ENCODE measurements around the gene CCDC18. TPM values are rescaled to one million over a fixed set of nuclear protein-coding genes. Genes with fewer than 3 reads are reported as not detected.
"Not testable (repeated sequence)": the region's sequence is repeated elsewhere in the genome, so short reads cannot be mapped to it uniquely, and the experiment has no call there.

Gene CCDC18
- polyA plus RNA-seq, 3 donors, result 1.1 to 4.4 (median 2.7) TPM

GRCh38 chr1:93275262-93275633 lies 94.7 kb downstream of the CCDC18 start:
- H3K27ac ChIP-seq (ENCODE audit: low read depth, low read length), result not testable (repeated sequence)
- WGBS, 3 donors, result 84 to 100% (median 85%) methylated on average over 3 of the region's 3 CpGs

- H3K27ac ChIP-seq (ENCODE audit: low read depth, low read length), result no peak overlapping the region
- 64 to 92% (median 91%) methylated on average over 5 of the region's 5 CpGs for WGBS, 3 donors
Observed at GRCh38 chr1:93275634-93276295, 95.2 kb downstream of the CCDC18 start.

- not testable (repeated sequence) for H3K27ac ChIP-seq (ENCODE audit: low read depth, low read length)
- WGBS, 3 donors, result 41 to 62% (median 49%) methylated on average over 3 of the region's 3 CpGs
Observed at GRCh38 chr1:93277530-93277929, 97.0 kb downstream of the CCDC18 start.

- H3K27ac ChIP-seq (ENCODE audit: low read depth, low read length), result no peak overlapping the region
- 90 to 96% (median 93%) methylated on average over 1 of the region's 1 CpG for WGBS, 3 donors
Observed at GRCh38 chr1:93283496-93283895, 103.0 kb downstream of the CCDC18 start.

GRCh38 chr1:93288558-93288957 lies 108.0 kb downstream of the CCDC18 start:
- WGBS, 3 donors, result 69 to 85% (median 84%) methylated on average over 3 of the region's 3 CpGs
- no peak overlapping the region for H3K27ac ChIP-seq (ENCODE audit: low read depth, low read length)

- 81 to 84% (median 81%) methylated on average over 3 of the region's 3 CpGs for WGBS, 3 donors
- H3K27ac ChIP-seq (ENCODE audit: low read depth, low read length), result no peak overlapping the region
Observed at GRCh38 chr1:93296555-93297154, 116.1 kb downstream of the CCDC18 start.

DNA sequence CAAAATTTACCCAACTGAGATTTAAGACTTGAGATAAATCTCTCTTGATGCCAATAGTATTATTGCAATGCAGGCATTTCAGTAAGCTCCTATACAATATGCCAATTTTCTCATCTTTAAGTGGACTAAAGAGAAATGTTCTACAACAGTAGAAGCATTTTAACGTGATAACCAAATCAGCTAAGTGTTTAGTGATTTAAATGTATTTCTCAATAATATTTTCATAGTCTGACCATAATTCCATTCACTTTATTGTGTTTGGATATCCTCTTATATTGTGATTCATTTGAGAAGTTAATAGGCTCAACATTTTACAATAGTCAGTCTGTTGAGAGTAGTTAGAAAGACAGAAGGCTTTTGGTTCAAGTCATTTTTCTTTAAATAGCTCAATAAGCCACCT lies 120.6 kb downstream of the CCDC18 start:
- WGBS, 3 donors, result 84 to 88% (median 84%) methylated on average over 1 of the region's 1 CpG

GRCh38 chr1:93302078-93302477 lies 121.6 kb downstream of the CCDC18 start:
- H3K27ac ChIP-seq (ENCODE audit: low read depth, low read length), result no peak overlapping the region
- WGBS, 3 donors, result 83 to 90% (median 88%) methylated on average over 5 of the region's 5 CpGs

More for the DNA sequence above, 120.6 kb downstream of the CCDC18 start:
- H3K27ac ChIP-seq (ENCODE audit: low read depth, low read length), result no peak overlapping the region

- 25 to 37% (median 33%) methylated on average over 2 of the region's 2 CpGs for WGBS, 3 donors
Observed at GRCh38 chr1:93304716-93305138, 124.2 kb downstream of the CCDC18 start.

GRCh38 chr1:93306920-93307319 lies 126.4 kb downstream of the CCDC18 start:
- no peak overlapping the region for H3K27ac ChIP-seq (ENCODE audit: low read depth, low read length)

More at GRCh38 chr1:93304716-93305138, 124.2 kb downstream of the CCDC18 start:
- H3K27ac ChIP-seq (ENCODE audit: low read depth, low read length), result no peak overlapping the region

GRCh38 chr1:93313026-93313425 lies 132.5 kb downstream of the CCDC18 start:
- 74 to 84% (median 75%) methylated on average over 4 of the region's 4 CpGs for WGBS, 3 donors
- no peak overlapping the region for H3K27ac ChIP-seq (ENCODE audit: low read depth, low read length)

DNA sequence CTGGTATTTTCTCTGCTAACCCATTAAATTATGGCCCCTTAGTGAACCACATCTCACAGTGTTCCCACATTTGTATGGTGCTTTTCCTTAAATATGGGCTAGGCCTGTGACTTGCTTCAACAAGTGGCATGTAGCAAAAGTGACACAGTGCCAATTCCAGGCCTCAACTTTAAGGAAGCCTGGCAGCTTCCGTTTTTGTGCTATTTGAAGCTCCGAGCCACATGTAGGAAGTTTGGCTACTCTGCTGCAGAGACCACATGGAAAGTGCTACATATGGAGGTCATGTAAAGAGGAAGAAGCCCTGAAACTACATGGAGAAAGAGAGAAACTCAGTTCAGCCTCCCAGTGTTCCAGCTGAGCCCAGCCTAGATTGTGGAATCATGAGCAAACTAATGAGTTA lies 136.7 kb downstream of the CCDC18 start:
- H3K27ac ChIP-seq (ENCODE audit: low read depth, low read length), result no peak overlapping the region
- WGBS, 3 donors, result 38 to 56% (median 43%) methylated on average over 2 of the region's 2 CpGs

GRCh38 chr1:93317943-93318342 lies 137.4 kb downstream of the CCDC18 start:
- WGBS, 3 donors, result 90 to 96% (median 95%) methylated on average over 2 of the region's 2 CpGs
- H3K27ac ChIP-seq (ENCODE audit: low read depth, low read length), result no peak overlapping the region

DNA sequence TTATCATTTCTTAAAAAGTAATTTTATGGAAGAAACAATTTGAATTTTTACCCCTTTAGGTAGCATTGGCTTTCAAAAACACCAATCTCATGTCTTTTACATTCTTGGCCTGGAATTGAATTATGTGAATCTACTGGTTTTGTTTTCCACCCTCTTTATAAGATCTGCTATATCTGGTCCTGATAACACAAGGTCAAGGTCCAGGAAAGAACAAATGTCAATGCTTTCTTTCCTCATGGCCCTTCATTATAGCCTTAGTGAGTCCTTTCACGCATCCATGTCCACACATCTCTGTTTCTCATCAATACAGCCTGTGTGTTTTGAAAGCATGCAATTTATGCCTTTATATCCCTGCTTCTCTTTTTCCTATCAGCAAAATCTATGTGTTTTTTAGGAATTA lies 141.2 kb downstream of the CCDC18 start:
- 97 to 100% (median 97%) methylated on average over 1 of the region's 1 CpG for WGBS, 3 donors
- no peak overlapping the region for H3K27ac ChIP-seq (ENCODE audit: low read depth, low read length)

- 61 to 98% (median 91%) methylated on average over 3 of the region's 3 CpGs for WGBS, 3 donors
- no peak overlapping the region for H3K27ac ChIP-seq (ENCODE audit: low read depth, low read length)
Observed at GRCh38 chr1:93322349-93322748, 141.8 kb downstream of the CCDC18 start.

DNA sequence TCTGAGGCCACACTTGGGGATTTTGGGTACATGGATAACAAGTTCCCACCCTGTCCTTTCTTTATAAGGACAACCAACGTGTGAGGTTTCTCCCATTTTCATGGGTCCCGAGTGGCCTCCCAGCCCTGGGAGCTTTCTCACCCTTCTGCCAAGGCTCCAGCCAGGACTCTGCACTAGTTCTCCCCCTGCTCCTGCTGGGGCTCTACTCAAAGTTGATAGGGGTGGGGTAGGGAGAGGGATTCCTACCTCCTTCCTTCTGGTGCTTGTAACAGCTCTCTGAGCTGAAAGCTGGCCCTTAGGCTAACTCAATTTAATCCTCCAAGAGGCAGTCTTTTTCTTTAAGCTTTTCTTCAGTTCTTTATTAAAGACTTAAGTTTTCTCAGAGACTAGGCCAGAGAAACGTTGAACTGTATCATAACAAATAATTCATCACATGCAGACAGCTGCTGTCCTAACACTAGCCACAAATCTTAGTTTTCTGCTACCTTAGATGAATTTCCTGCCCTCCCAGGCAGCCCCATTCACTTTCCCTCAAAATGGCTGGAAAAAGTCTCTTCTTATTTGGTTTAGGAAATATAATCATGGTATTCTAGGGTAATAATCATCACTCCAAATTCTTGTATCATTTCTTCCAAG lies 142.8 kb downstream of the CCDC18 start:
- no peak overlapping the region for H3K27ac ChIP-seq (ENCODE audit: low read depth, low read length)
- 68 to 72% (median 71%) methylated on average over 3 of the region's 3 CpGs for WGBS, 3 donors

DNA sequence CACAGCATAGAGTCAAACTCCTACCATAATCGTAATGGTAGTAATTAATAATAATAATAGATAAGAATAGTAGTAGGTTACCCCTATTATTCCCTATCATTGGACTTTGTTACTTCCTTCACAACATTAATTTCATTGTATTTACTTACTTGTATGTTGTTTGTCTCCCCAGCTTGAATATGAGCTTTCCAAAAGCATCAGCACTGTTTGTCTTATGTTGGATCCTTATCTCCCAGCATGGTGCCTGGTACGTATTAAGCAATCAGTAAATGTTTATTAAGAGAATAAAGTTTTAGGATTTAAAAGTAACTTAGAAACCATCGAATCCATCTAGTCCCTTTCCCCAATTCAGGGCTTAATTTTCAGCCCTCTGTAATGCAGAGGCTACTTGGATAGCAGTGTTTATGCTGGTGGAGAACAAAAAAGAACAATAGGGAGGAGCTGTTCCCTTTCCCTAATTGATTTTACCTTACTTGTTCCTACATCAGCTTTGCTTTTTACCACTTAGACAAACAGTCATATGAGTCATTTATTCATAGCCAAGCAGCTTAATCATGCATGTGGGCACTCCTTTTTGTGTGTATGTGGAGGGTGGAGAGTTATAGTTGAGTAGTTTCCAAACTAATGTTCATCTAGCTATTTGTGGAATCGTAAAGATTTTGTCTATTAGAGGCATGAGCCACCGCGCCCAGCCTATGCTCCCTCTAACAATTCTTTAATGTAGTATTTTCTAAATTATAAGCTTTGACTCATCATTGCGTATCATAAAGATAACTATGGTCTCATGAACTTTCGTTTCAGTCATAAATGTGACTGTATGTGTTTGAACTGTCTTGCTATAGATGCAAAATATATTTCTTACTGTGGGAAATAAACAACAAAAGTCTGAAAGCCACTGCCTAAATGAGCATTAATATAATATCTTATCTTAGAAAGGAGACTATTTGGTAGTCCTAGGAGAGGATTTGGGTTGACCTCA lies 144.3 kb downstream of the CCDC18 start:
- H3K27ac ChIP-seq (ENCODE audit: low read depth, low read length), result no peak overlapping the region
- WGBS, 3 donors, result 76 to 83% (median 82%) methylated on average over 8 of the region's 8 CpGs
